PFSK-1 (cell line): Measurements from ENCODE around the gene LHFPL5.

Source experiments
- POLR2AphosphoS5 ChIP-seq: IDR thresholded peaks from 2 replicates; pipeline ENCODE4 v1.6.1; 2012; ENCODE audit warnings: low read depth, mild to moderate bottlenecking, control low read depth, low read length, moderate library complexity
- TF ChIP-seq, protein P1 (sequence below), 2 experiments: IDR thresholded peaks; 2 replicates each; pipeline versions ENCODE4 v1.6.1 to v1.8.0; 2011 to 2012; ENCODE audit warnings: low read depth in 2 of 2, low read length in 2 of 2, control low read depth in 1 of 2, inconsistent platforms in 1 of 2, mild to moderate bottlenecking in 1 of 2, moderate library complexity in 1 of 2; ENCODE audit not compliant: insufficient read depth in 1 of 2

- no peak for TF ChIP-seq POLR2AphosphoS5
- TF ChIP-seq, protein P1, sequence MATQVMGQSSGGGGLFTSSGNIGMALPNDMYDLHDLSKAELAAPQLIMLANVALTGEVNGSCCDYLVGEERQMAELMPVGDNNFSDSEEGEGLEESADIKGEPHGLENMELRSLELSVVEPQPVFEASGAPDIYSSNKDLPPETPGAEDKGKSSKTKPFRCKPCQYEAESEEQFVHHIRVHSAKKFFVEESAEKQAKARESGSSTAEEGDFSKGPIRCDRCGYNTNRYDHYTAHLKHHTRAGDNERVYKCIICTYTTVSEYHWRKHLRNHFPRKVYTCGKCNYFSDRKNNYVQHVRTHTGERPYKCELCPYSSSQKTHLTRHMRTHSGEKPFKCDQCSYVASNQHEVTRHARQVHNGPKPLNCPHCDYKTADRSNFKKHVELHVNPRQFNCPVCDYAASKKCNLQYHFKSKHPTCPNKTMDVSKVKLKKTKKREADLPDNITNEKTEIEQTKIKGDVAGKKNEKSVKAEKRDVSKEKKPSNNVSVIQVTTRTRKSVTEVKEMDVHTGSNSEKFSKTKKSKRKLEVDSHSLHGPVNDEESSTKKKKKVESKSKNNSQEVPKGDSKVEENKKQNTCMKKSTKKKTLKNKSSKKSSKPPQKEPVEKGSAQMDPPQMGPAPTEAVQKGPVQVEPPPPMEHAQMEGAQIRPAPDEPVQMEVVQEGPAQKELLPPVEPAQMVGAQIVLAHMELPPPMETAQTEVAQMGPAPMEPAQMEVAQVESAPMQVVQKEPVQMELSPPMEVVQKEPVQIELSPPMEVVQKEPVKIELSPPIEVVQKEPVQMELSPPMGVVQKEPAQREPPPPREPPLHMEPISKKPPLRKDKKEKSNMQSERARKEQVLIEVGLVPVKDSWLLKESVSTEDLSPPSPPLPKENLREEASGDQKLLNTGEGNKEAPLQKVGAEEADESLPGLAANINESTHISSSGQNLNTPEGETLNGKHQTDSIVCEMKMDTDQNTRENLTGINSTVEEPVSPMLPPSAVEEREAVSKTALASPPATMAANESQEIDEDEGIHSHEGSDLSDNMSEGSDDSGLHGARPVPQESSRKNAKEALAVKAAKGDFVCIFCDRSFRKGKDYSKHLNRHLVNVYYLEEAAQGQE (IDR thresholded peaks at IDR 0.05; ENCODE audit: insufficient read depth in 1 of 2, low read depth in 2 of 2, low read length in 2 of 2): no peak
Measured at GRCh38 chr6:35833536-35833935, 28.4 kb downstream of the LHFPL5 start.
